EL (cell line): ENCODE results near the gene GNG11.
"Not testable (repeated sequence)": the region's sequence is repeated elsewhere in the genome, so short reads cannot be mapped to it uniquely, and the experiment has no call there.

Source experiments
- DNase-seq: peaks from one replicate; pipeline ENCODE4 v3.0.0-alpha.2; 2016

The GNG11 gene

GRCh38 chr7:93913197-93913596 lies 8.3 kb upstream of the GNG11 start:
- no peak for DNase-seq

- DNase-seq = peak; percentile 79
Measured at GRCh38 chr7:93914581-93915066, 6.9 kb upstream of the GNG11 start.

GRCh38 chr7:93915206-93915842 lies 6.2 kb upstream of the GNG11 start:
- DNase-seq = not testable (repeated sequence)

GRCh38 chr7:93915888-93916287 lies 5.6 kb upstream of the GNG11 start:
- DNase-seq = not testable (repeated sequence)

GRCh38 chr7:93916315-93916714 lies 5.2 kb upstream of the GNG11 start:
- DNase-seq = not testable (repeated sequence)

GRCh38 chr7:93920496-93921182 lies 896 bp upstream of the GNG11 start:
- DNase-seq = peak; percentile 11

- no peak for DNase-seq
Measured at GRCh38 chr7:93921186-93921585, 349 bp upstream of the GNG11 start.

GRCh38 chr7:93923296-93923695 lies 1.8 kb downstream of the GNG11 start:
- peak; percentile 20 for DNase-seq

GRCh38 chr7:93923942-93924341 lies 2.4 kb downstream of the GNG11 start:
- DNase-seq = peak; percentile 23

GRCh38 chr7:93926800-93927199 lies 5.3 kb downstream of the GNG11 start:
- DNase-seq = no peak

- DNase-seq = no peak
Measured at GRCh38 chr7:93927585-93927984, 6.0 kb downstream of the GNG11 start.

GRCh38 chr7:93931655-93932054 lies 10.1 kb downstream of the GNG11 start:
- DNase-seq = no peak

- DNase-seq = no peak
Measured at GRCh38 chr7:93933156-93933555, 11.6 kb downstream of the GNG11 start.

GRCh38 chr7:93935102-93935501 lies 13.6 kb downstream of the GNG11 start:
- DNase-seq = no peak

- no peak for DNase-seq
Measured at GRCh38 chr7:93937818-93938217, 16.3 kb downstream of the GNG11 start.

- peak; percentile 7 for DNase-seq
Measured at GRCh38 chr7:93938293-93938692, 16.8 kb downstream of the GNG11 start.

- peak; percentile 53 for DNase-seq
Measured at GRCh38 chr7:93941945-93942344, 20.4 kb downstream of the GNG11 start.

GRCh38 chr7:93943816-93944540 lies 22.4 kb downstream of the GNG11 start:
- no peak for DNase-seq

- DNase-seq = peak; percentile 19
Measured at GRCh38 chr7:93944673-93945072, 23.1 kb downstream of the GNG11 start.

GRCh38 chr7:93945083-93945482 lies 23.5 kb downstream of the GNG11 start:
- no peak for DNase-seq

GRCh38 chr7:93945756-93946535 lies 24.4 kb downstream of the GNG11 start:
- no peak for DNase-seq

GRCh38 chr7:93948106-93948505 lies 26.6 kb downstream of the GNG11 start:
- peak; percentile 79 for DNase-seq

GRCh38 chr7:93948873-93949272 lies 27.3 kb downstream of the GNG11 start:
- no peak for DNase-seq
